Duodenal mucosa (tissue), 2 donors: Measurements from ENCODE around the gene CHAF1A.

Experiments used
- H3K27ac ChIP-seq: one replicate; pipeline ENCODE4 v1.7.0; 2013; ENCODE audit warnings: low read depth, low read length
- H3K27me3 ChIP-seq, 2 donors: one replicate each; pipeline ENCODE4 v1.7.0; 2013; ENCODE audit warnings: low read length in 2 of 2, control low read depth in 1 of 2; ENCODE audit not compliant: insufficient read depth in 2 of 2, control insufficient read depth in 1 of 2
- H3K36me3 ChIP-seq, 2 donors: one replicate each; pipeline ENCODE4 v1.7.0; 2013; ENCODE audit warnings: low read length in 2 of 2, control low read depth in 1 of 2; ENCODE audit not compliant: insufficient read depth in 2 of 2, control insufficient read depth in 1 of 2
- H3K4me1 ChIP-seq, 2 donors: one replicate each; pipeline ENCODE4 v1.7.0; 2013; ENCODE audit warnings: low read length in 2 of 2, control low read depth in 1 of 2; ENCODE audit not compliant: insufficient read depth in 2 of 2, control insufficient read depth in 1 of 2
- H3K4me3 ChIP-seq, 2 donors: one replicate each; pipeline ENCODE4 v1.7.0; 2013; ENCODE audit warnings: low read length in 2 of 2, low read depth in 1 of 2
- H3K9ac ChIP-seq, 2 donors: one replicate each; pipeline ENCODE4 v1.7.0; 2013; ENCODE audit warnings: low read length in 2 of 2, low read depth in 1 of 2
- H3K9me3 ChIP-seq, 2 donors: one replicate each; pipeline ENCODE4 v1.7.0; 2013; ENCODE audit warnings: low read length in 2 of 2, control low read depth in 1 of 2; ENCODE audit not compliant: control insufficient read depth in 1 of 2

CHAF1A gene

DNA sequence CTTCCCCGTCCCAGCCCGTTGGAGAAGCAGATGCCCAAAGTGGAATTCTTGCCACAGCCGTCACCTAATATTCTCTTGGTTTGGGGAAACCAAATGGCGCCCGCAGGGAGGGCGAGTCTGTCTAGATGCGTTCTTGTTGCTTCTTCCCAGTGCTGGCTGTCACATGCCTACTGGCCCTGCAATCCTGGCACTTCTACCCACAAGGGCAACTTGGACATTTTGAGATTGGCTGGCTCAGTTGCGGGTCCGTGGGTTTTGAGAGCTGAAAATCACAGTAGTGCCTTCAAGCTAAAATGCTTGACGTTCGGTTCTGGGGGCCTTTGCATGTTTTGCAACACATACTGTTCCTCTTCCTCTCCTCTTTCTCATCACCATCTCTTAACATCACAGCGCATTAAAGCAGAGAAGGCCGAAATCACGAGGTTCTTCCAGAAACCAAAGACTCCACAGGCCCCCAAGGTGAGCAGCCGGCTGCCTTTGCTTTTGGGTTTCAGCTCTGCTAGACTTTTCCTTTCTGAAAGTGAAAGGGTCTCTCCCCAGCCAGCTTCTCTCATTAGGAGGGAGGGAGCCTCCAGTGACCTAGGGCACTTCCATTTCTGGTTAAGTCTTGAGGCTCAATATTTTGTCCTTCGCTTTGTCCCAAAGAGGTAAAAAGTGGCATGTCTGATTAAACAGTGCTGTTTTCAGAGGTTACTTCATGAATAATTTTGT lies 21.1 kb downstream of the CHAF1A start:
- H3K4me3 ChIP-seq: no peak overlapping the region
- H3K9ac ChIP-seq: no peak overlapping the region
- H3K27ac ChIP-seq: no peak overlapping the region
- no peaks in the 10 kb centered on the region for H3K27me3 ChIP-seq
- peaks cover 0 to 30% of the 10 kb centered on the region in 2 donors for H3K36me3 ChIP-seq
- H3K9me3 ChIP-seq: no peaks in the 10 kb centered on the region
- H3K4me1 ChIP-seq: peaks cover 0 to 4% of the 10 kb centered on the region in 2 donors

GRCh38 chr19:4425537-4425936 lies 23.1 kb downstream of the CHAF1A start:
- no peak overlapping the region for H3K27ac ChIP-seq
- no peaks in the 10 kb centered on the region for H3K9me3 ChIP-seq
- peaks cover 0 to 4% of the 10 kb centered on the region in 2 donors for H3K4me1 ChIP-seq
- H3K4me3 ChIP-seq: no peak overlapping the region
- peaks cover 4 to 45% of the 10 kb centered on the region in 2 donors for H3K36me3 ChIP-seq
- no peaks in the 10 kb centered on the region for H3K27me3 ChIP-seq
- no peak overlapping the region for H3K9ac ChIP-seq

DNA sequence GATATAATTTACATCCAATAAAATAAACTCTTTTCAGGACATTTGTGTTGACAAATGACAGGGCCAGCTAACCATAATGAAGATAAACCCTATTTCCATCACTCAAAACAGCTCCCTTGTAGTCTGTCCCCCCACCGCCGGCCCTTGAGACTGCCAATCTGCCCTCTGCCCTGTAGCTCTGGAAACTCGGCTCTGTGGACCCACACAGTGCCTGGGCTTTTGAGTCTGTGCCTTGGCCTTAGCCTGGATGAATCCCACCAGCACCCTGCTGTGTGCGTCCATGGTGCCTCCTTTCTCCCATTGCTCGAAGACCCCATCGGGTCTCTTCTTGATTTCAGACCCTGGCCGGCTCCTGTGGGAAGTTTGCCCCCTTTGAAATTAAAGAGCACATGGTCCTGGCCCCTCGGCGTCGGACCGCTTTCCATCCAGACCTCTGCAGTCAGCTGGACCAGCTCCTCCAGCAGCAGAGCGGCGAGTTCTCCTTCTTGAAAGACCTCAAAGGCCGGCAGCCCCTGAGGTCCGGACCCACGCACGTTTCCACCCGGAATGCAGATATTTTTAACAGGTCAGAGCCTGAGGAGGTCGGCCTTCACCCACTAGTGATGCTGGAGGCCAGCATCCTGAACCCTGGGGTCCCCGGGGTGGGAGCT lies 26.0 kb downstream of the CHAF1A start:
- no peaks in the 10 kb centered on the region for H3K9me3 ChIP-seq
- H3K4me3 ChIP-seq: no peak overlapping the region
- H3K27ac ChIP-seq: no peak overlapping the region
- peaks cover 0 to under 1% of the 10 kb centered on the region in 2 donors for H3K4me1 ChIP-seq
- H3K27me3 ChIP-seq: no peaks in the 10 kb centered on the region
- peaks cover 8 to 50% of the 10 kb centered on the region in 2 donors for H3K36me3 ChIP-seq
- no peak overlapping the region for H3K9ac ChIP-seq

GRCh38 chr19:4429256-4429655 lies 26.8 kb downstream of the CHAF1A start:
- no peak overlapping the region for H3K9ac ChIP-seq
- no peaks in the 10 kb centered on the region for H3K4me1 ChIP-seq
- no peak overlapping the region for H3K27ac ChIP-seq
- peaks cover 8 to 50% of the 10 kb centered on the region in 2 donors for H3K36me3 ChIP-seq
- H3K9me3 ChIP-seq: no peaks in the 10 kb centered on the region
- no peak overlapping the region for H3K4me3 ChIP-seq
- H3K27me3 ChIP-seq: no peaks in the 10 kb centered on the region

DNA sequence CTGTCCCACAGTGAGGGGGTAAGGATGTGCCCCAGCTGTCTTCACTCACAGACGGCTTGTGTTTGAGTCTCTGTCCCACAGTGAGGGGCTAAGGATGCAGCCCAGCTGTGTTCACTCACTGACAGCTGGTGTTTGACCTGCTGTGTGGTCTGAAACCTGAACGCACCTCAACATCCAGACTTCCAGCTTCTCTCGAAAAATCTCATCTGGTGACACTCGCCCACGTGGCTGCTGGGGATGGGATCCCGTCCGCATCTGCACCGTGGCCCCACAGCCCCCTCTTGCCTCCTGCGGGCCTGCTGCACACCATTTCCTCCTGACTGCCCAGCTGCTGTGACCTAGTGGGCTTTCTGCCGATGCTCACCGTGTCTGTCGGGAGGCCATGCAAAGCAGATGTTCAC lies 27.3 kb downstream of the CHAF1A start:
- Histone ChIP-seq H3K27ac (no peak overlapping the region), H3K9ac (no peak overlapping the region), H3K9me3 (no peaks in the 10 kb centered on the region), H3K27me3 (no peaks in the 10 kb centered on the region), H3K4me3 (no peak overlapping the region), H3K36me3 (peaks cover 8 to 50% of the 10 kb centered on the region in 2 donors), H3K4me1 (no peaks in the 10 kb centered on the region)

- no peak overlapping the region for H3K27ac ChIP-seq
- no peaks in the 10 kb centered on the region for H3K4me1 ChIP-seq
- no peaks in the 10 kb centered on the region for H3K9me3 ChIP-seq
- H3K36me3 ChIP-seq: peaks cover 8 to 50% of the 10 kb centered on the region in 2 donors
- no peaks in the 10 kb centered on the region for H3K27me3 ChIP-seq
- H3K9ac ChIP-seq: no peak overlapping the region
- H3K4me3 ChIP-seq: no peak overlapping the region
These were observed 28.3 kb downstream of the CHAF1A start for GRCh38 chr19:4430760-4431159.

- Histone ChIP-seq H3K27ac (no peak overlapping the region), H3K36me3 (peaks cover 8 to 50% of the 10 kb centered on the region in 2 donors), H3K9me3 (no peaks in the 10 kb centered on the region), H3K4me3 (no peak overlapping the region), H3K4me1 (no peaks in the 10 kb centered on the region), H3K27me3 (no peaks in the 10 kb centered on the region), H3K9ac (no peak overlapping the region)
These were observed 28.9 kb downstream of the CHAF1A start for GRCh38 chr19:4431296-4431695.

GRCh38 chr19:4431808-4432674 lies 29.6 kb downstream of the CHAF1A start:
- no peak overlapping the region for H3K27ac ChIP-seq
- H3K9me3 ChIP-seq: no peaks in the 10 kb centered on the region
- no peaks in the 10 kb centered on the region for H3K4me1 ChIP-seq
- no peak overlapping the region for H3K4me3 ChIP-seq
- H3K27me3 ChIP-seq: no peaks in the 10 kb centered on the region
- H3K9ac ChIP-seq: no peak overlapping the region
- peaks cover 8 to 57% of the 10 kb centered on the region in 2 donors for H3K36me3 ChIP-seq

GRCh38 chr19:4432918-4433506 lies 30.6 kb downstream of the CHAF1A start:
- peaks cover 8 to 60% of the 10 kb centered on the region in 2 donors for H3K36me3 ChIP-seq
- no peaks in the 10 kb centered on the region for H3K4me1 ChIP-seq
- no peak overlapping the region for H3K27ac ChIP-seq
- no peak overlapping the region for H3K9ac ChIP-seq
- no peaks in the 10 kb centered on the region for H3K9me3 ChIP-seq
- H3K4me3 ChIP-seq: no peak overlapping the region
- H3K27me3 ChIP-seq: no peaks in the 10 kb centered on the region
